GM21576 (cell line): ENCODE measurements around the gene GPSM3.
"Not testable (repeated sequence)": the region's sequence is repeated elsewhere in the genome, so short reads cannot be mapped to it uniquely, and the experiment has no call there.

ENCODE experiments used
- ATAC-seq: cut with Tn5 transposase; IDR thresholded peaks from one replicate; pipeline ENCODE4 v1.9.1; 2021; ENCODE audit warnings: mild to moderate bottlenecking, moderate library complexity; ENCODE audit not compliant: unreplicated experiment

The GPSM3 gene

DNA sequence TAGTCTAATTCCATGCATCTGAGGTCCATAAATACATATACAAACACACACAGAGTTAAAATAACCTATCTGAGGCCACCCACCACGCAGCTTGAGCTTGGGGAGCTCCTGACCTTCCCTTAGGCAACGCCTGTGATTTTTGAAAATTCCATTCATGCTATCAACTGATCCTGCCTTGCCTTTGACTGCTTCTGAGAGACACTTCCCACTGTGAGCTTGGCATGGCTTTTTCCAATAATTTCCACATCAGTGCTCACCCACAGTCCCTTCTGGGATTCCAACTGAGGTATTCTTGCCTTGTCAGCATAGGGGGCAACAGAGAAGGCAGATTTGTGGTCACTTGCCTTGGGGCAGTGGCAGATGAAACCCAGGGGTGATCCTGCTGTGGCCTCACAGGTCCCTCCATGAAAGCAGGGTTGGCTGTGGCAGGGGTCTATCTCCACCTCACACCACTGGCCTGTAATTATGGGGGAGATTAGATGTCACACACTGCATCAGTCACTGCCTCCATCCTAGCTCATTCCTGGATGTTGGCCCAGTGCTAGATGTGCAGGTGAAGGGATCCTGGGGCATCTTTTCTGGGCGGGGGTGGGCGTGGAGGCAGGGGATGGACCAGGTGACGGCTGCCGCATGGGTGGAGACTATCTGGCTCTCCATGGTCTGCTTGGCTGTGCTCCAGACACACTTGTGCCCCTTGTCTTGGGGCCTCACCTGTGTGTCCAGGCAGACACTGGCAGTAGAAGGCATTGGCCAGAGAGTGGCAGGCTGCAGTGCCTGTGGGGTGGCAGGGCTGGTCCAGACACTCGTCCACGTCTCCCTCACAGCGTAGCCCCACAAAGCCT is 11.2 kb upstream of the GPSM3 start:
- ATAC-seq: no peak

DNA sequence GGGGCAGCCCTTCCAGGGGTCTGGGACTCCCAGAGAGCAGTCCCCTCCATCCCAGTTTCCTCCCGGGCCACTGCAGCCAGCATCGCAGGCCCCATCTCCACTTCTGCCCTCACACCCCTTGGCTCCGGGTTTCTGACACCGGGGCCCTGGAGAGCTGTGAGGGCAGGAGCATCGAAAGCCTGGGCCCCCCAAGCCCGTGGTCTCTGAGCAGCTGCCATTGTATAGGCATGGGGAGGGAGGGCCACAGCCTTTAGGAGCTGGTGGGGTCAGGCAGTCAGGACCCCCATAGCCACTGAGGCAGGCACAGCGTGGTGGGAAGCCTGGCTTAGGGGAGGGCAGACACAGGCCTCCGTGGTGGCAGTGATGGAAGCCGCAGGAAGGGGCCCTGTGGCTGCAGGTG is 9.7 kb upstream of the GPSM3 start:
- ATAC-seq: no peak

DNA sequence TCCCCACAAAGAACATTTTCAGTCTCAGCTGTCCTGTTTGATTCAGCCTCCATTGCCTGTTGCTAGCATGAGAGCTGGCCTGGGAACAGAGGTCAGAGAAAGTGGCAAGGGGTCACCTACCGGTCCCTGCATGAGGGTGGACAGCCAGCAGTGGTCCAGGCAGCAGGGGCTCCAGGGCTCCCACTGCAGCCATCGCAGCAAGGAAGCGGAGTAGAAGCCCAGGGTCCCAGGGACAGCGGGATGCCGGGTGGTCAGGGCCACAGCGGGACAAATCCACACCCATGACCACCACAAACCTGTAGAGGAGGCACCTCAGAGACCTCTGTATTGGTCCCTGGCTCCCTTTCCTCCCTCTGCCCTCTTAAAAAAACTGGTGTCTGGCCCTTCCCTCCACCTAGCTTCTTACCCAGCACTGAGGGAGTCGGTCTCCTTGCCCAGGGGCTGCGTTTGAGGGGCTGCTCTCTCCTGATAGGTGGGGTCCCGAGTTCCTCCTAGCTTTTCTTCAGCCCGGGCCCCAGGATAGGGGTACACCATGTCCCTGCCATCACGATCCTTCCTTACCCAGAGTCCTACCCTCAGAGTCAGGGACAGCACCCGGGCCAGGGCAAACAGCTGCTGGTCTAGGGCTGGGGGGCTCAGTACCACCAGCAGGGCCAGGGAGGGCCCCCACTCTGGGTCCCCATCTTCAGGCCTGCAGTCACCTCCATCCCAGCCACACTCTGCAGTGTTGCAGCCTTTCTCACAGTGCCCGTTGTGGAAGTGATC is 8.4 kb upstream of the GPSM3 start:
- no peak for ATAC-seq

DNA sequence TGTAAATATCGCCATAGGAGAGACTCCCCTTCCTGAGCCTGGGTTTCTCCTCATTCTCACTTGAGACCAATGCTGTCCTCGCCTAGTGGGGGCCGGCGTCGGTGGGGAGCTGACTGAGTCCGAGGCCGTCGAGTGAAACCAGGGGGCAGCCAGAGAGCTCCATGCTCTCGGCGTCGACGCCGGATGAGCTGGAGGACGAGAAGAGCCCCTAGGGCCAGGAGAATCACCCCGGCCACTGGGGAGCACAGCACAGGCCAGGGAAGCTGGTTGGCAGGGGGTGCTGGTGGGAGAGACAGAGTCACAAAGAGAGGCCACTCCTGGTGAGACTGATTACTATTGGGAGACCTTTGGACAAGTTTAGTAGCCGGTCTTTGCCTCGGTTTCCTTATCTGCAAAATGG is 6.4 kb upstream of the GPSM3 start:
- no peak for ATAC-seq

DNA sequence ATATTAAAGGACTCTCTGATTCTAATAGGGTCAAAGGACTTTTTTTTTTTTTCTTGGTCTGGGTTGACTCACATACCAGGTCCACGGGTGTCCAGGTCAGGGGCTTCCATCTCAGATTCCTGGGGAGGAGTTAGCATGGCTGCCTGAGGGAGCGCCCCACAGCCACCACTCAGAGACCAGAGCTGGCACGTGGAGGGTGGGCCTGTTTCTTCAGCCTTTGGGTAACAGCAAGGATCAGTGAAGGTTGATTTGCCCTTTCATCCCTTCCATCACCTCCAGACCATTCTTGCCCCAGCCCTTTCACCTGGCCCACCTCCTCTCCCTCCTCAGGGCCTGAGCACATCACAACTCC is 5.9 kb upstream of the GPSM3 start:
- no peak for ATAC-seq

DNA sequence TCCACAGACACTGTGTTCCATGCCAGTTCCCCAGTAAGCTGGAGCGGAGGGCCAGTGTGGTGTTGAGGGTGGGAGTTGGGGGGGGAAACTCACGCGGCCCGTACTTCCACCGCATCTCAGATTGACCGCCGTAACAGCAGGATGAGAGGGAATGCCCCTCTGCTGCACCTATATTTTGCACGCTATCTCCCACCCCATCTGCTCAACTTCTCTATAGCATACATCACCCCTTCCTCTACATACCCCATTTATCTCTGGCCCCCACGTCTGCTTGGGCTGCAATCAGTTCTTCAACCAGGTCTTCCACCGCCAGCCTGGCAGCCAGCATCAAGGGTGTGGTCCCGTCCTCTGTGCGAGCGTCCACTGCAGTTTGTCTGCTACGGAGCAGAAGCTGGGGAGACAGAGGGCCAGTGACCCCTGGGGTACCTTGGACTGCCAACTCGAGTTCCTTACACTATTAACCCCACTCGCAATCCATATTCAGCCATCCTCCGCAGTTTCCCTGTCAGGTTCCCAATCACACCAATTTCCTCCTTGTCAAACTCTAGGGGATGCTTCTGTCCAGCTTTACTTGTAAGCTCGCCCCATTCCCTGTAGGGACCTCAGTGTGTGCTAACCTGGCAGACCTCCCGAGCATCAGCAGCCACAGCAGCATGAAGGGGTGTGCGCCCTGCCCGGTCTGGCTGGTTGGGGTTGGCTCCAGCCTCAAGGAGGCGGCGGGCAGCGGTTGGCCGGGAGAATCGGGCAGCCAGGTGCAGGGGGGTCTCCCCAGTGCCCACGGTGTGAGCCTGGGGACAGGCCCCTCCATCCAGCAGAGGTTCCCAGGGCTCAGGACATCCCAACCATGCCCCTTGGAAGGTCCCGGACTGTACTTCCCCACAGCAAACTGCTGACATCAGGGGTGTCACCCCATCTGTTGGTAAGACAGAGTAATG is 4.5 kb upstream of the GPSM3 start:
- ATAC-seq: no peak

DNA sequence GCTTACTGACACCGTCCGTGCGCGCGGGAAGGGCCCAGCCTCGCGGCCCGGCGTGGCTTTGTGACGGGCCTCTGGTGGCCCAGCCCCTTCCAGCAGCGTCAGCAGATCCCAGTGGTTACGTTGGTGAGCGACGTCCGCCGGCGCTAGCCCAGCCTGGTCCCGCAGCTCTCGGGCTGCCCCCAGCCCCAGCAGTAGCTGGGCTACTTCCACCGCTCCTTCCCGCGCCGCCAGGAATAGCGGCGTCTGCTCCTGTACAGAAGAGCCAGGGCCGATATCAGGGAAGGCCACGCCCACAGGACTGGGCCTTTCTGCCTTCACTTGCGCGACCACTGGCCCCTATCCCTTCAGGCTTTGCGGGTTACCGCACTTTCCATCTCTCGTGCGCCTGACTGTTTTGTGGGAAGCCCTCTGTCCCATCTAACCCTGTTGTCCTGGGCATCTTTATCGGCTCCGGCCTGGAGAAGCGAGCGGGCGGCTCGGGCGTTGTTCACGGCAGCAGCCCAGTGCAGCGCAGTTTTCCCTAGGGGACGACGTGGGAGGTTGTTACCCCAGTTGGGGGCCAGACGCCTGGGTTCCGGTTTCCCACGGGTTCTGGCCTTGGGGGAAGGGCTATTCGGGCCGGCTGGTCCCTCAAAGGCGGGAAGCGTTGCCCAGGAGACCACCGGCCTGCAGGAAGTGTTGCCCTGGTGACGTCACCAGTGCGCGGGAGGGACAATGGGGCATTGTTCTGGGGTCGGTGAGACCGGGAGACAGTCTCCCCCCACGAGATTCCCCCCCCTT is 3.6 kb upstream of the GPSM3 start:
- peak; percentile 22 for ATAC-seq

DNA sequence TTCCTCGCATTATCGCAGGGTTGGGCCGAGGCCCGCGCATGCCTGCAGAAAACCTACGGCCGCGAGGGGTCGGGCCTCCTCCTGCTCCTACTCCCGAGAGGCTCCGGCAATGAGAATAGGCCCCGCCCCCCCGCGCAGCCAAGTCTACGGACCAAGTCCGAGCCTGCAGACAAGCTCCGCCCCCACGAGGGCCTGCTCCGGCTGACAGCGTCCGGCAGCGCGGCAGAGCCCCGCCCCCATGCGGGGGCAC is 3.1 kb upstream of the GPSM3 start:
- peak; percentile 69 for ATAC-seq

DNA sequence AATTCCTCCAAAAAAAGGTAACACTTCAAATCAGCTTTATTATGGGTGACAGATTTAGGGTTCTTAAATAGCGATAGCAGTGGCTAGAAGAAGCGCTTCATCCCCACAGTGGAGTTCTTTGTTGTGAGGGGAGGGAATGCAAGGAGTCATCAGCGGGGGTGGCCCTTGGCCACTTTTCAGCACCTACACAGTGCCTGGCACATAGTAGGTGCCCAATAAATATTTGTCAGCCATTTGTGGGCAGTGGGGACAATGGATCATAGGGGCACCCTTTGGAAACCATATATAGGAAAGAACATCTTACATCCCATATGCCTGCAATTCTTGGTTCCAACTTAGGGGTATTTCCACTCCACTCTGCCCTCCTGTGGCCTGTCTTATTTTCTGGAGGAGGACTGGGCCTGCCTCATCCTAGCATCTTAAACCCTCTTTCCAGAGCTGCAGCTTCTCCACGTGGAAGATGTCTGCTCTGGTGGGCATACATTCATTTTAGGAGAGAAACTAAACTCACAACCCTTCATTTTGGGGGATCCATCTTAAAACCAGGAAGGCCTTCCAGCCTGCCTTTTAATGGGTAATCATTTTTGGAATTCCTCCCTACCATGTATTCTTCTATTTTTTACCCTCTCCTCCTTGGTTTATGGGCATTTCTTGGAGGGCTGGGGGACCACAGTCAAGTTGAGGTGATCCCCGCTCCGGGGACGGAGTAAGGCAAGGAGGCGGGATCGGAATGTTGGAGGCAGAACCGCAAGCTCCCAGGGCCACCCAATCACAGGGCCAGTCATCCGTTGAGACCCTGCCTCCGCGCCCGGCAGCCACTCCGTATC is 2.6 kb upstream of the GPSM3 start:
- ATAC-seq: no peak

DNA sequence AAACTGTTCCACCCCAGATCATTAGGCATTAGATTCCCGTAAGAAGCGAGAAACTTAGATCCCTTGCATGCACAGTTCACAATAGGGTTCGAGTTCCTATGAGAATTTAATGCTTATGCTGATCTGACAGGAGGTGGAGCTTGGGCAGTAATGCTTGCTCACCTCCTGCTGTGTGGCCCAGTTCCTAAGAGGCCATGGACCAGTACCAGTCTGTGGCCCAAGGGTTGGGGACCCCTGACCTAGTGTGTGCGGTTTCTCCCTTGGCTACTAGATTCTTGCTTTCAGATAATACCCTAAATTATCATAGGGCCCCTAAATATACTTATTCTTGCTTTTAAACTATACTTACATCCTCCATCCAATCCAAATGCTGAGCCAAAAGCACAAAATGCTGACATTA is 1.9 kb upstream of the GPSM3 start:
- no peak for ATAC-seq

DNA sequence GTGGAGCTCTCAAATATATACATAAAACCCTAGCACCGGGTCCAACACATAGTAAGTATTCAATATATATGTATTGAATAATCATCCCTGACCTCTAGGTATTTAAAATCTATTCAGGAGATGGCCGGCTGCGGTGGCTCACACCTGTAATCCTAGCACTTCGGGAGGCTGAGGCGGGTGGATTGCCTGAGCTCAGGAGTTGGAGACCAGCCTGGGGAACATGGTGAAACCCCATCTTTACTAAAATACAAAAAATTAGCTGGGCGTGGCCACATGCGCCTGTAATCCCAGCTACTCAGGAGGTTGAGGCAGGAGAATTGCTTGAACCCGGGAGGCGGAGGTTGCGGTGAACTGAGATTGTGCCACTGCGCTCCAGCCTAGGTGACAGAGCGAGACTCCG is 653 bp upstream of the GPSM3 start:
- ATAC-seq: not testable (repeated sequence)

DNA sequence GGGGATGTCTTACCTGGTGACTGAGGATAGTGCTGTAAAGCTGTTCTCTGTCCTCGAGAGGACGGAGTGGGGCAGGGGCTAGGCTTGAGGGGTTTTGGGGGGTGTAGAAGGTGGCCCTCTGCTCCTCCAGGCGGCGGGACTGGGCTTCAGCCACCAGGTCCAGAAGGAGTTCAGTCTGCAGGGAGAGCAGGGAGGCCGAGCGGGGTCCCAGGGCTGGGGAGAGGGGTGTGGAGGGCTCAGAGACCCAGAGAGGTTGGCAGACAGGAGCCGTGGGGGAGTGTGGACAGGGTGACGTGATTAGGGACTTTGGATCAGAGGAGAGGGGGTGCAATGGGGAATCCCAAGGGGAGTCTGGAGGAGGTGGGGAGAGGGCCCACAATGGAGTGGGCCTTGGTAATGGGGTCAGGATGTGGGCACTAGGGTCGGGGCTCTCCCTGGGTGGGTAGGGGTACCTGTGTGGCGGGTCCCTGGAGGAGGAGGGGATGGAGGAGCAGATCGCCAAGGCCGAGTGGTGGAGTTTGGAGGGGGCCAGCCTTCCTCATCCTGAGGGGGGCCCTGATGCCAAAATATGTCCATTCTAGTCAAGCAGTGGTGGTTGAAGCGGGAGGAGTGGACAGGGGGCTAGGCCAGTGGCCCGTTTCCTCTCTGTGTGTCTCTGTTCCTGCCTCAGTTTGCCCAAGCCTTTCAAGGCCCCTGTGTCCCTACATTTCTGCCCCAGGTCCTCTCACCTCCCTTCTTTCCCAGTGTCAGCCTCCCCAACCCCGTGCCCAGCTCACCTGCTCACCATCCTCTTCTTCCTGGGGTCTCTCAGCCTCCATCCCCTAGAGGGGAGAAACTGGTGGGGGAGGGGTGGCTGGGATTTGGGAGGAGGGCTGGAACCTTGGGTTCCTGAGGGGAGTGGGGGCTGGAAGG is 491 bp downstream of the GPSM3 start:
- no peak for ATAC-seq

DNA sequence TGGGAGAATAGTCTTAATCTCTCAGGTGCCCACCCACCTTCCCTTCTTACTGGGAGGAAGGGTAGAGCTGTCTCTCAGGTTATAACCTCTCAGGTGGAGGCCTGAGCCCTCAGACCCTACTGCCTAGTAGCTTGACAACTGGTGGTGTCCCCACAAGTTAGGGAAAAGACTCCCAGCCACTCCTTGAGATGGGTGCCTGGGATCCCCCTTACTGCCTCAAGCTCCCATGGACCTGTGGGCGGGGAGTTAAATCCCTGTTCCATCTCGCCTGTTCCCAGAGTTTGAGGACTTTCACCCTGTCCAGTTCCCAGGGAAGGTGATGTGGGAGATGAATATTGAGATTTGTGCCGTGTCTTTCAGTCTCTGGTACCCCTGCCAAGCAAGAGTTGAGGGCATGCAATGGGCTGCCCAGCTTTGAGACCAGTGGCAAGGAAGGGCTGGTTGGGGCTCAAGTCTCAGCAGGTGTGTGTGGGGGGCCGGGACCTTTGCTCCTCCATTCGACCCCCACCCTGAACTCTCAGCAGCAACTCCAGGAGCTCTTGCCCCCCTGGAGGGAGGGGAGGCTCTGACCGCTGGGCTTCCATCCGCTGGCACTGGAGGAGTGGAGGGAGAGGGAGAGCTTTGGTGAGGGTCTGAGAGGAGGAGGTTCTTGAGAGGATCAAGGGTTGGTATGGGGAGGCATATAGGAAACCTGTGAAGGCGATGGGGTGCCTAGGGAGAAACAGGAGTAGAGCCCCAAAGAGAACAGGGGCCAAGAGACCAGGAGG is 1.3 kb downstream of the GPSM3 start:
- no peak for ATAC-seq

DNA sequence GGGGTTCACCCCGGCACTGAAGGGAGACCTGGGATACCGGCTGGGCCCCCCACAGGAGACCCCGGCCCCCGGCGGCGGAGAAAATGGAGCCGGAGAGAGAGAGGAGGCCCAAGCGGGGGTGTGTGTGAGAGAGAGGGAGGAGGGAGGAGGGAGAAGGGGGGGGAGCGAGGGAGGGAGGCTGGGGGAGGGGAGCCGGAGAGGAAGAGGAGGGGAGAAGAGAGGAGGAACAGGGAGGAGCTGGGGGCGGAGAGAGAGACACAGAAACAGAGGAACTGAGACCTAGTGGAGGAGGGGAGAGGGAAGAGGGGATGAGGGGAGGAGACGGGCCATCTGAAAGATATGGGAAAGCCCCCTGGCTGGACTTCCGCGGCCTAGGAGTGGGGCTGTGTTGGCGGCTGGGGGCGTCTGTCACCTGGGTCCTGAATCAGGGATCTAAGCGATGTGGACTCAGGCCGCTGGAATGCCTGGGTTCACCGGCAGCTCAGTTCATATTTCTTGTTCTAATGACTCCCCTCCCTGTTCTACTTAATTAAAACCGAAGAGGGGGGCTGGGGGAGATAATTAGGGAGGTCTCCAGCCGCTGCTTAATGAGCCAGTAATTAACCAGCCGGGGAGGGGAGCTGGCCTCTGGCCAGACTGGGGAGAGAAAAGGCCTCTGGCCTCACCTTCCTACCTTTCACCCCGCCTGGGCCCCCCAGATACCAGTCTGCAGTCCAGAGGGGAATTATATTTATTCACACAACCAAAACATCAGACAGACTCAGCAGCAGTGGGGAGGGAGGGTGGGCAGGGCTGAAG is 2.2 kb downstream of the GPSM3 start, which contains the start of gene PBX2:
Gene PBX2 (minus strand): TSS at position 149 of the 798 bp plus-strand sequence. CDS start 287 bp downstream, outside the sequence.
- ATAC-seq: peak; percentile 42

DNA sequence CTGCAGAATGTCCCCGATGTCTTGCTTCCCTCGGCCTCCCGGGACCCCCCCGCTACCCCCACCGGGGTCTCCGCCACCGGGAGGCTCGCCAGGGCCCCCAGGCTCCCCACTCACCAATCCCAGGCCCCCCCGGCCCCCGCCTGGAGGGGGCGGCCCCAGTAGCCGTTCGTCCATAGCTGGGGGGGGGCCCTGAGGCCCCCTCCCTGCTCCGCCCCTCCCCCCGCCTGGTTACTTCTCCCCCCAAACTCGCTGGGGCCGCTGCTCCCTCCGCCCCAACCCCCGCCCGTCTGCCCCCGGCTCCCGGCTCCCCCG is 2.7 kb downstream of the GPSM3 start:
- ATAC-seq: no peak

DNA sequence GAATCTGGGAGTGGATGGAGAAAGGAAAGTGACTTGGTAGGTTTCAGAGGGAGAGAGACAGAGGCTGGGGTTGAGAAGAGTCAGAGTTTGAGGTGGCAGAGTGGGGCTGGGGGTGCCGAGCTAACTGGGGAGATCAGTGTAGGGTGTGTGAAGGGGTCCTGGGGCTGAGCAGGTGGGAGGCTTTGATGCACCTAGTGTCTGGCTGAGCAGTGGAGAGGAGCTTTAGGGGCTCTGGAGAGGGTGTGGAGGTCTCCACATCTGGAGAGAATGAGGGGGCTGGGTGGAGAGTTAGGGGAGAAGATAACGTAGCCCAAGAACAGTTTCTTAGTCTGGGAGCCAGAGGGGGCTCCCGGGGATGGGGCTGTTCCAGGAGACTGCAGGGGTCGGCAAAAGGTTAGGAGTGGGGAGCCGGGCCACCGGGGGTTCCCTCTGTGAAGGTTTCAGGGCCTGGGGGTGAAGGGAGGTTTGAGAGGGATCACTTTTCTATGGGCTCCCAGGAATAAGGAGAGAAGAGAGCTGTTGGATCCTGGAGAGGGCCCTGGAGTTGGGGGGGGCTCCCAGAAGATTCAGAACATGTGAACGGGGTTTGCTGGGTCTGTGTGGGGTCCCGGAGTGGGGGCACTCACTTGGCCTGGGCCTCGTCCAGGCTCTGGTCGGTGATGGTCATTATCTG is 3.2 kb downstream of the GPSM3 start:
- no peak for ATAC-seq
